Measurements from ENCODE around the gene ANKS1B.

ANKS1B gene

GRCh38 chr12:99278899-99279298 lies 705.8 kb downstream of the ANKS1B start:
- DNase-seq (ENCODE audit: low read depth, low spot score) = peak; percentile 11

DNA sequence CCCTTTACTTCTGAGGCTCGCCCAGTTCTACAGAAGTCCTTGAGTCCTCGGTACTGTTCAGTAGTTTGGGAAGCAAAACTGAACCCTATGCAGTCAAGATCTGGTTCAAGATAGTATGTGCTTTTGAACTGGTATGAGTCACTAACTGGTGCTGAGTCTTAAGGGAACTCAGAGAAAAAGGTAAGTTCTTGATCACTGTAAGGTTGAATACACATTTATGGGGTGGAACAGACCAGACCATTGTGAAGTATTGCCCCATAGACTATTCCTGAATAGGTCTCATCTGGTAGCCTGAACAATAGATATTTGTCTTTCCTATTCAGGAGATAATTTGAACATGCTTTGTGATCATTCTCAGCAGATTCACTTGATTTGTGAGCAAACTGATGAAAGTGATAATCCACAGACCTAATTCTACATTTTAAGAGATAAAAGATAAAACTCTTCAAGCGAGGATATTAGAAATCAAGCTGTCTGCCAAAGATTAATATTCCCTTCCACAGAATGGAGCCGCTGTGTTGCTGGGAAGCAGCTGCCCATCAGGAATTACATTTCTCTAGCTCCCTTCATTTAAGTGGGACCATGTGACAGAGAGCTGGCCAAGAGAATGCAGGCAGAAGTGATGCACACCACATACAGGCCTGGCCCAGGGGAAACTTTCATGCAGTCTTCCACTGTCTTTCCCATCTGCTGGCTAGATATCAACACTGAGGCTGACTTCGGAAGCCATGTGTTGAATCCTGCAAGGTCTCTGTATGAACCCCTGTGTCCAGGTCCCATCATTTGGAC lies 707.0 kb downstream of the ANKS1B start:
- no peak for DNase-seq (ENCODE audit: low read depth, low spot score)

GRCh38 chr12:99271071-99271470 lies 713.7 kb downstream of the ANKS1B start:
- DNase-seq (ENCODE audit: low read depth, low spot score) = peak; percentile 57

DNA sequence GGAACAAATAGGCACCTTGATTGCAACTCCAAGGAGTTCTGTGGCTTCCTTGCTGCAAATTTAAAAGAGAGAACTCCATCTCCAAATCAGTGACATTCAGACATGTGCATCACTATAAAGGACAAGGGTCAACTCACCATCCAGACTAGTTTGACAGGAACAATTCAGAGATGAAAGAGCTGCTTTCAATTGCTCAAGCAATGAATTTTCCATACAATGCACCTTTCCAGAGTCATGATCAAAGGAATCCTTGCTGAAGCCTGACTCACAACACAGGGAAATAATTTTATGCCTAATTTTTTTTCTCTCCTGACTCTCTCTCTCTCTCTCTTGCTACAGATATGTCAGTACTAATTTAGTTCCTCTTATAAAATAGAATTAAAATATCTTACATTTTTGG lies 717.7 kb downstream of the ANKS1B start:
- DNase-seq (ENCODE audit: low read depth, low spot score) = no peak

GRCh38 chr12:99265648-99266047 lies 719.1 kb downstream of the ANKS1B start:
- DNase-seq (ENCODE audit: low read depth, low spot score) = no peak

DNA sequence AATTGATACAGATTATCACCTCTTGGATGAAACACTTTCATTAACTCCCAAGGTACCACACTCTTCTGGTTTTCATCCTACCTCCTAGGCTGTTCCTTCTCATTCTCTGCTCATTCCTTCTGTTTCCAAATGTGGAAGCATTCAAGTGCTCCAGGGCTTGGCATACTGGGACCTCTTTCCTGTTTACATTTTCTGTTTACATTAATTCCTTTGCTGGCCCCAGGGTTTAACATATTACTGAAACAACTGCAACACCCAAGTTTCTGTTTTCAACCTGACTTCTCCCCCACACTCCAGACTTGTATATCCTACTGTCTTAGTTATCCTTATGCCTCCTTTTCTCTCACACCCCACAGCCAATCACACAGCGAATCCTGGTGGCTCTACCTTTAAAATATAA lies 723.5 kb downstream of the ANKS1B start:
- DNase-seq (ENCODE audit: low read depth, low spot score) = no peak

- no peak for DNase-seq (ENCODE audit: low read depth, low spot score)
Observed at GRCh38 chr12:99260456-99260996, 724.2 kb downstream of the ANKS1B start.

DNA sequence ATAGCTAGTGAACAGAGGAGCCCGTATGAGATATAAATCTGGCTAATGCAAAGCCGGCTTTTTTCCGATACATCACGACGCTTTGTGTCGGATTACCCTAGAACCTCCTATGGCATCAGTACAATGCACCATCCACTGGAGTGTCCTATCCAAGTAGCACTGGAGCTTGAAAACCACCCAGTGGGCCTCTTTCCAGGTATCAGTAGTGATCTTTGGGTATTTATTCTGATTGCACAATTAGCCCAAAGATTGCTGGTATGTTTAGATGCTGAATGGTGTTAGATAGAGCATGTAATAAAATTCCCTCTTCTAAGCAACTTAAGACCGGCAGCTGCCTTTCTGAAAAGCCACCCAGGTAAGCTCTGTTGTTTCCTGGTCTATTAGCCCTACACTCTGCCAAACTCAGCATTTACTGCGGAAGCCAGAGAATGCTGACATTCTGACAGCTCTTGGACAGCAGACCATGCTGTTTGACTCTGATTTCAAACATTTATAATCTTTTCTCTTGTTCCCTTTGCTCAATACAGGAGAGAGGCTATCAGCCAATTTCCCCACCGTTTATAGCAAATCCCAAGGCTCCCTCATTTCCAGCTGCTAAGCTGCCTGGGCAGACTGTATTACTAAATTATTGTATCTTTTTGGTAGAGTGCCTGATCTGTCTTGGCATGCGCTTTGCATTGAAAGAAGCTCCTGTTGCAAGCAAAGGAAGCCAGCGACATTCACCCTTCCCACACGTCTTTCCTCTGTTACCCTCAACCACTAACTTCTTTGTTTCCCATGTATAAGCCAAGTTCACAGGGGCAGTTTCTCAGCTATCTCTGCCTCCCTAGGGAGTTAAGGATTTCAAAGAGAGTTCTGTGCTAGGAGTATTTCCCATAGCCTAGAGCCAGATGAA lies 725.4 kb downstream of the ANKS1B start:
- peak; percentile 34 for DNase-seq (ENCODE audit: low read depth, low spot score)

- DNase-seq (ENCODE audit: low read depth, low spot score) = peak; percentile 34
Observed at GRCh38 chr12:99257672-99258071, 727.1 kb downstream of the ANKS1B start.

- DNase-seq (ENCODE audit: low read depth, low spot score) = peak; percentile 21
Observed at GRCh38 chr12:99253068-99253467, 731.7 kb downstream of the ANKS1B start.

DNA sequence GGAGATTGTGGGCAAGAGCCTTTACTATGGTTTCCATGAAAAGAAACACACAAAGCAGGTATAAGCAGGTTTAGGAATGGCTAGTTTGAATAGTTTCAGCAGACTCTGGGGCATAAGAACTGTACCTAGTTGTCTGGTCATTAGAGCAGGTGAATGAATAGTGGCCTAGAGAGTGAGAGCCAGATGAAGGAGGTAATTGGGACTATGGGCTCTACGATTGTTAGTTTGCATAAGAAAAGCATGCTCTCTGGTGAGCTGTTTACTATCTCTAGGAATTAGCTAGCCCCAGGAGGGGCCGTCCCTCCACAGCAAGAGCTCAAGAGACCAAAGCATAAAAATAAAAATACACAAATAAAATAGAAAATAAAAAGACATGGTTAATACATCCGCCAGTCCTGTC lies 734.6 kb downstream of the ANKS1B start:
- DNase-seq (ENCODE audit: low read depth, low spot score) = no peak

DNA sequence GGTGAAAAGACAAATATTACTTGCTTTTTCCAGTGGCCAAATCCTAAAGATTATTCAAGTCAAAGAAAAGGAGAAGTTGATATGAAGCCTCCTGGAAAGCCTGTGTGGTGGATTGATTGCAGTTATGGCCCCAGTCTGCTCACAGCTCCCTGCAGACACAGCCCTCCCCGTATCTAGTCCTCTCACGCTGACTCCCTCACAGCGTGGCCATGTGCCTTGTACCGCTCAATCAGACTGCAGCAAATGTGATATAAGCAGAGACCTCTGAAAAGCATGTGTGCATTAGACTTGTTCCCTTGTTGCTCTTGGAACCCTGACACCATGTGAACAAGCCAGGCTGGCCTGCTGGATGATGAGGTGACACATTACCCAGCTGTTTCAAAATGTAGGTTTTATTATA lies 735.2 kb downstream of the ANKS1B start:
- no peak for DNase-seq (ENCODE audit: low read depth, low spot score)

DNA sequence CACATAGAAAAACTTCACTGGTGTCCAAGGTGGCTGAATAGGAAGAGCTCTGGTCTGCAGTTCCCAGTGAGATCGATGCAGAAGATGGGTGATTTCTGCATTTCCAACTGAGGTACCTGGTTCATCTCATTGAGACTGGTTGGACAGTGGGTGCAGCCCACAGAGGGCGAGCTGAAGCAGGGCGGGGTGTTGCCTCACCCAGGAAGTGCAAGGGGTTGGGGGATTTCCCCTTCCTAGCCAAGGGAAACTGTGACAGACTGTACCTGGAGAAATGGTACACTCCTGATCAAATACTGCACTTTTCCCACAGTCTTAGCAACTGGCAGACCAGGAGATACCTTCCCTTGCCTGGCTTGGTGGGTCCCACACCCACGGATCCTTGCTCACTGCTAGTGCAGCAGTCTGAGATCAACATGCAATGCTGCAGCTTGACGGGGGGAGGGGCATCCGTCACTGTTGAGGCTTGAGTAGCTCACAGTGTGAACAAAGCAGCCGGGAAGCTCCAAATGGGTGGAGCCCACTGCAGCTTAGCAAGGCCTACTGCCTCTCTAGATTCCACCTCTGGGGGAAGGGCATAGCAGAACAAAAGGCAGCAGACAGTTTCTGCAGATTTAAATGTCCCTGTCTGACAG lies 746.7 kb downstream of the ANKS1B start:
- DNase-seq (ENCODE audit: low read depth, low spot score) = peak; percentile 59

DNA sequence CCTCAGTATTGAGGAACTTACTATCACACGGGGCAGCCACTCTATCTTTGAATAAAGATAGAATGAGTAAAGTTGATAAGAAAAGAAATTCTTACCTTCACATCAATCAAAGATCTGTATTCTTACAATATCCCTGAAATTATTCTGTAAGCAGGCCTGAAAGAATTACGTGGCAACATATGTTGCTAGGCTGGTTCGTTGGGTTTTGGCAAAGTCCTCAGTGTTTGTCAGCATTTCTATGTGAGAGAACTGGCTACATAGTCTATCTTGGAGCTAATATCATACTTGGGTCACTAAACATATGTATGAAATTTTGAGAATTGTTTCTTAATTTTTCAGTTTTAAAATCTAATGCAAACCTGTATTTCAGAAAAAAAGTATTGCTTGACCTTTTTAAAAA lies 749.4 kb downstream of the ANKS1B start:
- DNase-seq (ENCODE audit: low read depth, low spot score) = no peak

DNA sequence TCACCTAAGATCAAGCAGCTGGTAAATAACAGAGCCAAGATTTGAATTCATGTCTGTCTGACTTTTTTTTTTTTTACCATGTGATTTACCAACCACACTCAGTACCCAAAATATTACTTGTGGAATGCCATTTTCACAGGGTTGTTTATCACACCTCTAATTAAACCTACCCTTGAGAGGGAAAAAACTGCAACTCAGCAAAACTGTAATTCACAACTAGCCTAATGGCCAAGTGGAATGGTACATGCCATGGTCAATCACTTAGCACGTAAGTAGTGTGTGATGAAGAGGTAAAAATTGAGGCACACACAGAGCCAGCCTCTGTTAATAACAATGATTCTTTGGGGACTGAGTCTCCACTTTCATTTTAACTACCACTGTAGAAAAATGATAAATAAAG lies 750.0 kb downstream of the ANKS1B start:
- no peak for DNase-seq (ENCODE audit: low read depth, low spot score)

GRCh38 chr12:99232324-99232723 lies 752.4 kb downstream of the ANKS1B start:
- DNase-seq (ENCODE audit: low read depth, low spot score) = no peak

- DNase-seq (ENCODE audit: low read depth, low spot score) = no peak
Observed at GRCh38 chr12:99231031-99231430, 753.7 kb downstream of the ANKS1B start.

DNA sequence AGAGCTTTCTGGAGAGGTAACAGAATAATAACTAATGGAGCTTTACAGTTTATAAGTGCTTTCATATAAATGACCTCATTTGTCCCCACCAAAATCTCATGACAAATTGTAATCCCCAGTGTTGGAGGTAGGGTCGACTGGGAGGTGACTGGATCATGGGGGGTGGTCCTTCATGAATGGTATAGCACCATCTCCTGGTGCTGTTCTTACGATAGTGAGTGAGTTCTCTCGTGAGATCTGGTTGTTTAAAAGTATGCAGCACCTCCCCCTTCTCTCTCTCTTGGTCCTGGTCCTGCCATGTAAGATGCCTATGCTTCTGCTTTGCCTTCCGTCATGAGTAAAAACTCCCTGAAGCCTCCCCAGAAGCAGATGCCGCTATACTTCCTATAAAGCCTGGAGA lies 760.5 kb downstream of the ANKS1B start:
- no peak for DNase-seq (ENCODE audit: low read depth, low spot score)

GRCh38 chr12:99223579-99223978 lies 761.2 kb downstream of the ANKS1B start:
- no peak for DNase-seq (ENCODE audit: low read depth, low spot score)

- no peak for DNase-seq (ENCODE audit: low read depth, low spot score)
Observed at GRCh38 chr12:99213047-99213446, 771.7 kb downstream of the ANKS1B start.

DNA sequence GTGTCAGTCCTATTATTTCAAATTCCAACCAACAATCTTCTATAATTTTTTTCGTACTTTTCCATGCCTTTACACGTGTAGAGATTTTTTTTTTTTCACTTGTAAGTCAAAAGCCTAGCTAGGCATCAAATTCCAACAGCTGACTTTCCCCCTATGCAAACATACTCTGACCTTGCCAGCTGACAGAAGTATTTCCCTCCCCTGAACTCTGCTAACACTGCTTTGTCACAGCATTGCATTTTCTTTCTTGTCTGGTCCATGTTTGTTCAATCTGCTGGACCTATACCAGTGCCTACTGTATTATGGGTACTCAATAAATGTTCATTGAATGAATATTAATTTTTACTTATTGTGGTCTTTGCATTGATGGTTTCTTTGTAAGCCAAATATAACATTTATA lies 772.5 kb downstream of the ANKS1B start:
- no peak for DNase-seq (ENCODE audit: low read depth, low spot score)

- no peak for DNase-seq (ENCODE audit: low read depth, low spot score)
Observed at GRCh38 chr12:99205111-99205510, 779.6 kb downstream of the ANKS1B start.
